Measurements from ENCODE around the gene PDIK1L. TPM values are rescaled to one million over a fixed set of nuclear protein-coding genes. Genes with fewer than 3 reads are reported as not detected.

Gene PDIK1L
- total and polyA plus RNA-seq, 9 donors: 4.5 to 16.5 (median 10.8) TPM

DNA sequence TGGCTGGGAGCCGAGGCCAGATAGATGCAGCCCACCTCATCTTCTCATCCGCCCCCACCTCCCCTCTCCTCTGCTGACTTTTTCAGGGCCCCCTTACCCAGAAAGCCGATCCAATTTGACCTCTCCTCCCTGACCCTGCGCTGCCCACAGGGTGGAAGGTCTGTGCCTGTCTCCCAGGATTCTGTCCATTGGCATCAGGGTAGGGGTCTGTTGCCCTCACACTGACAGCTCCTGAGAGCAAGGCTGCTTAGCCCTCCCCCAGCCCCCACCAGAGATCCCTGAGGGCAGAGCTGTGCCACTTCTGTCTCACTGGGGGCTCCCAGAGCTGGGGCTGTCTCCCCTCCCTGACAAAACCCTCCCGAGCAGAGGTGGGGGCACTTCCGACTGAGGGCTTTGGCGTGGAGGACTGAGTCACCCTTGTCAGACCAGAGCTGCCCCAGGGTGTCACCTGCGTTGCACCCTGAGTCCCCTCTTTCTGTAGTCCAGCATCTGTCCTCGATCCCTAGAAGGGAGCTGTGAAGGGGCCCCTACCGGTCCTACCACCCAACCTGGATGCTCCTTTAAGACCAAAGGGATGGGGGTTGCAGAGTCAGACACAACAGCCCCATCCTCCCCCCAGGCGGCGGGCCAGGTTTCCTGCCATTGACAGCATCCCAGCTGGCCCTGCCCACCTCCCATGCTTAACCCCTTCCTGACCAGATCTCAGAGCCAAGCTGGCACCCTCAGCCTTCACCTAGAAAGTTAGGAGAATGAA lies 44.8 kb downstream of the PDIK1L start:
- H3K36me3 ChIP-seq: no peaks in the 10 kb centered on the region
- H3K4me1 ChIP-seq (ENCODE audit: insufficient read depth): peaks cover 3% of the 10 kb centered on the region
- WGBS, 3 donors: 22 to 25% (median 24%) methylated on average over 12 of the region's 12 CpGs
- no peak overlapping the region for H3K27ac ChIP-seq
- H3K27me3 ChIP-seq: no peaks in the 10 kb centered on the region
- H3K4me3 ChIP-seq: no peak overlapping the region
- no peak for DNase-seq
- TF ChIP-seq POLR2A (IDR thresholded peaks at IDR 0.05): no peak
- no peak for TF ChIP-seq EP300 (IDR thresholded peaks at IDR 0.05)
- TF ChIP-seq, protein P1, sequence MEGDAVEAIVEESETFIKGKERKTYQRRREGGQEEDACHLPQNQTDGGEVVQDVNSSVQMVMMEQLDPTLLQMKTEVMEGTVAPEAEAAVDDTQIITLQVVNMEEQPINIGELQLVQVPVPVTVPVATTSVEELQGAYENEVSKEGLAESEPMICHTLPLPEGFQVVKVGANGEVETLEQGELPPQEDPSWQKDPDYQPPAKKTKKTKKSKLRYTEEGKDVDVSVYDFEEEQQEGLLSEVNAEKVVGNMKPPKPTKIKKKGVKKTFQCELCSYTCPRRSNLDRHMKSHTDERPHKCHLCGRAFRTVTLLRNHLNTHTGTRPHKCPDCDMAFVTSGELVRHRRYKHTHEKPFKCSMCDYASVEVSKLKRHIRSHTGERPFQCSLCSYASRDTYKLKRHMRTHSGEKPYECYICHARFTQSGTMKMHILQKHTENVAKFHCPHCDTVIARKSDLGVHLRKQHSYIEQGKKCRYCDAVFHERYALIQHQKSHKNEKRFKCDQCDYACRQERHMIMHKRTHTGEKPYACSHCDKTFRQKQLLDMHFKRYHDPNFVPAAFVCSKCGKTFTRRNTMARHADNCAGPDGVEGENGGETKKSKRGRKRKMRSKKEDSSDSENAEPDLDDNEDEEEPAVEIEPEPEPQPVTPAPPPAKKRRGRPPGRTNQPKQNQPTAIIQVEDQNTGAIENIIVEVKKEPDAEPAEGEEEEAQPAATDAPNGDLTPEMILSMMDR (IDR thresholded peaks at IDR 0.05): no peak
- no peaks in the 10 kb centered on the region for H3K9me3 ChIP-seq
- intact Hi-C loops (cut with DNase I): loop anchor here in 2 of 4 donors (5.0 to 10.0 kb wide), 2 partner anchors 54 to 122 kb away; no protein-coding TSS in a partner anchor

DNA sequence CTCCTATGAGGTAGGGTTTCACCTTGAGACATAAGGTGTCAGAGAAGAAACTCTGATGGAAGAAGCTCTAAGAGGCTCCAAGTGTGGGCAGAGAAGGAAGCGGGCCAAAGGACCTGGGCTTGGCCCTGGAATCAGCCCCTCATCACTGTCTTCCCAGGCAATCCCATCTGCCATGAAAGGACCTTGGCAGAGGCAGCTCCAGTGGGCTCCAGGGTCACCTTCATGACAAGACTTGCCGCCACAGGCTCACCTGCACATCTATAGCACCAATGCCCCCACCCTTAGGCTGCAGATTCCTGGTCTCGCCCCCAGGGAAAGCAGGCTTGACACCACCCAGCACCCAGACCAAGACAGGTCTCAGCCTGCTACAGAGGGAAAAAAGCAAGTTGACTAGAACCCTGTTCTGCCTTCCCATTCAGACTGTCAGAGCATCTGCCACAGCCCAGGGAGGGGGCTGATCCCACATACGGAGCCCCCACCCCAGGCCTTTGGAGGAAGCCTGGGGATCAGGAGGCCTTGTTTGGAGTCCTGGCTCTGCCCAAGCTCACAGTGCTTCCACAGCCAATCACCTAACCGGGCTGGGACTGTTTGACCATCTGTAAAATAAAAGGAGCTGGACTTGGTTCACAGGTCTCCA lies 46.8 kb downstream of the PDIK1L start:
- H3K27me3 ChIP-seq: no peaks in the 10 kb centered on the region
- 78 to 83% (median 78%) methylated on average over 5 of the region's 5 CpGs for WGBS, 3 donors
- no peaks in the 10 kb centered on the region for H3K36me3 ChIP-seq
- no peak overlapping the region for H3K27ac ChIP-seq
- peaks cover 3% of the 10 kb centered on the region for H3K4me1 ChIP-seq (ENCODE audit: insufficient read depth)
- intact Hi-C loops (cut with DNase I): loop anchor here in 2 of 4 donors (5.0 to 10.0 kb wide), 2 partner anchors 56 to 124 kb away; no protein-coding TSS in a partner anchor
- H3K9me3 ChIP-seq: no peaks in the 10 kb centered on the region
- TF ChIP-seq, protein P1 (IDR thresholded peaks at IDR 0.05): no peak
- TF ChIP-seq EP300 (IDR thresholded peaks at IDR 0.05): no peak
- no peak for TF ChIP-seq POLR2A (IDR thresholded peaks at IDR 0.05)
- H3K4me3 ChIP-seq: no peak overlapping the region
- DNase-seq: no peak

DNA sequence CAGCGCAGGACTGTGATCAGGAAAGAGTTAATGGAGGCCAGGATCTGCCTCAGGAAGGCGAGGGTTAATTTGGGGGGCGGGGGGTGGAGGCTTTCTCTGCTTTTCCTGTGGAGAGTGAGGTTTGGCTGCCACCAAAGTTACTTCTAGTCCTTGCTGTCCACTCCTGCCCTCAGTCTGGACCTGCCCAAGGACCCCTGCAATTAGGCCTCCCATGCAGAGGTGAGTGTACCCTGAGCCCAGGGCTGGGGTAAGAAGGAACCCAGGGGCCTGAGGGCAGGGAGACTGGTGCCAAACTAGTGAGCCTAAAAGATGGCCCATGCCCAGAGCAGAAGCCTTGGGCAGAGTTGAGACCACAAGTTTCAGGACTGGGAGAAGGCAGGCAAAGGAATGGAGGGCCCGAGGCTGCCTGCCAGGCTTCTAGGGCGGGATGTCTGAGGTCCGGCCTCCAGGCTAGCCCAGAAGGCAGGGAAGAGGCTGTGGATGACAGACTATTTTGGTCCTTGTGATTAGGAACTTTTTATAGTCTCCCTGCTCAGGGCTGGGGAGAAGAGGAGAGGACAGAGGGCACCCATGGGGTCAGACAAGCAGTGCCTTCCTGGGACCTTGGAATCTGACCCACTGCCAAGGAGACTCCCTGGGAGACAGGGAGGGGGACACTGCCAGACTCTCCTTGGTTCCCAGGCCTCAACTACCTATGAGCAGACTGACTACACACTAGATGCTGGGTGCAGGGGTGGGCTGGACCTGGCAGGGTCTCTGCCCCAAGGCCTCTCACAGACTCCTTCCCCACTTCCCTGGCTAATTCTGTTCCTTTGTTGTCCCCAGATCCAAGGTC lies 47.5 kb downstream of the PDIK1L start, which contains the start of gene FAM110D:
TSS of gene FAM110D (plus strand) at position 172 of the 835 bp plus-strand sequence. CDS start 2,213 bp downstream, outside the sequence.
- H3K27ac ChIP-seq: no peak within 1 kb of the TSS
- no peak for TF ChIP-seq POLR2A (IDR thresholded peaks at IDR 0.05)
- TF ChIP-seq EP300 (IDR thresholded peaks at IDR 0.05): no peak
- TF ChIP-seq, protein P1 (IDR thresholded peaks at IDR 0.05): no peak
- no peaks in the 10 kb centered on the region for H3K27me3 ChIP-seq
- H3K4me1 ChIP-seq (ENCODE audit: insufficient read depth): peaks cover 5% of the 10 kb centered on the region
- H3K4me3 ChIP-seq: no peak within 1 kb of the TSS
- 41 to 46% (median 43%) methylated on average over 6 of the region's 6 CpGs for WGBS, 3 donors
- H3K36me3 ChIP-seq: no peaks in the 10 kb centered on the region
- no peaks in the 10 kb centered on the region for H3K9me3 ChIP-seq
- peak in 1 of 5 donors; percentile 23 for DNase-seq
- intact Hi-C loops (cut with DNase I): loop anchor here in 2 of 4 donors (5.0 to 10.0 kb wide), 2 partner anchors 57 to 124 kb away; no protein-coding TSS in a partner anchor

DNA sequence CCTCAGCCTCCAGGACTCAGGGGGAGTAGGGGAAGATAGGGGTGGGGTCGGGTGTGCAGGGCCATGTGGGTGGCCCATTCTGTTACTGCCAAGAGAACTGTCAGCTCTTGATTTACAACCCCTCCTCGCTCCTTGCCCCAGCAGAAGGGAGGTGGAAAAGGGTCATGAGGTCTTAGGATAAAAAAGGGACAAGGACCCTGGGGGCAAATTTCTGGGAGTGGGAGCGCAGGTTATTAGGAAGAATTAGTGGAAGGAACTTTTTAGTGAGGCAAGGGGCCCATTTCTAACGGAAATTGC lies 48.1 kb downstream of the PDIK1L start:
- H3K27ac ChIP-seq: no peak overlapping the region
- H3K9me3 ChIP-seq: no peaks in the 10 kb centered on the region
- peaks cover 8% of the 10 kb centered on the region for H3K4me1 ChIP-seq (ENCODE audit: insufficient read depth)
- WGBS, 3 donors: 53 to 64% (median 54%) methylated on average over 4 of the region's 4 CpGs
- no peak overlapping the region for H3K4me3 ChIP-seq
- H3K27me3 ChIP-seq: no peaks in the 10 kb centered on the region
- TF ChIP-seq, protein P1 (IDR thresholded peaks at IDR 0.05): no peak
- TF ChIP-seq POLR2A (IDR thresholded peaks at IDR 0.05): no peak
- intact Hi-C loops (cut with DNase I): loop anchor here in 3 of 4 donors (5.0 to 10.0 kb wide), 3 partner anchors 47 to 125 kb away; partner anchors contain the start of gene PDIK1L (in 1 of the 3)
- no peaks in the 10 kb centered on the region for H3K36me3 ChIP-seq
- DNase-seq: no peak
